K562 treated with DMSO at 1 percent for 48 hours (cell line): Measurements from ENCODE around the gene ZNF135. TPM values are rescaled to one million over a fixed set of nuclear protein-coding genes. Genes with fewer than 3 reads are reported as not detected.

Experiments
- total RNA-seq: library from RNA; unstranded; fragments of 300-600 nt; gene quantifications from 2 replicates; pipeline ENCODE4 v1.2.3, GENCODE V29; 2022; ENCODE audit warnings: low replicate concordance; ENCODE audit errors: extremely low read depth

Gene ZNF135
- not detected in 2 replicates for total RNA-seq

DNA sequence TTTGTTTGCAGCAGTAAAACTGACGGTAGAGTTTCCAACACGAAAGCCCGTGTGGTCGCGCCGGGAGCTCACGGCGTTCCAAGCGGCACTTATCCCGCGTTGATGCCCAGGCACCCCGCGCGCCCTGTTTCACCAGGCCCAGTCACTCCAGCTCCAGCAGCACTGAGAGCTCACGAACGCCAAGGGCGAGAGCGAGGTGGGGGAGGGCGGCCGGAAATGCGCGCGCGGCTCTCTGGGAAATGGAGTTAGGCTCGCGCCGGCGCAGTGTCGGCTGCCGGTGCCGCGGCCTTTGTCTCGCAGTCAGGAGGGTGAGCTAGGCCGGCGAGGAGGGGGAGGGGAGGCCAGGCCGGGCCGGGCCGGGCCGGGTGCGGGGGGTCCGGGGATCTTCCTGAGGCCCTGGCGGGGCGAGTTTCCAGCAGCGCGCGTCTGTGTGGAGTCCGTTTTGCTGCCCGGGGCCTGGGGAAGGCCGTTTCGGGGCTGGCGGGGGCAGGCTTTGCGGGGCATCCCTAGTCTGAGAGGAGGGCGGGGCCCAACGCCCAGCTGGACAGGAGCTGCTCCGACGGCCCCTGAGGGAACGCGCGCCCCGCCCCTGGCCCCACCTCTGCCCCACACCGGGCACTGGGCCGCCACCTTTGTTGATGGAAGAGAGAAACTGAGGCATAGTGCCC is at the start of gene ZNF135:
Gene ZNF135 (plus strand): TSS at position 280 of the 668 bp plus-strand sequence. CDS start 721 bp downstream, outside the sequence.

DNA sequence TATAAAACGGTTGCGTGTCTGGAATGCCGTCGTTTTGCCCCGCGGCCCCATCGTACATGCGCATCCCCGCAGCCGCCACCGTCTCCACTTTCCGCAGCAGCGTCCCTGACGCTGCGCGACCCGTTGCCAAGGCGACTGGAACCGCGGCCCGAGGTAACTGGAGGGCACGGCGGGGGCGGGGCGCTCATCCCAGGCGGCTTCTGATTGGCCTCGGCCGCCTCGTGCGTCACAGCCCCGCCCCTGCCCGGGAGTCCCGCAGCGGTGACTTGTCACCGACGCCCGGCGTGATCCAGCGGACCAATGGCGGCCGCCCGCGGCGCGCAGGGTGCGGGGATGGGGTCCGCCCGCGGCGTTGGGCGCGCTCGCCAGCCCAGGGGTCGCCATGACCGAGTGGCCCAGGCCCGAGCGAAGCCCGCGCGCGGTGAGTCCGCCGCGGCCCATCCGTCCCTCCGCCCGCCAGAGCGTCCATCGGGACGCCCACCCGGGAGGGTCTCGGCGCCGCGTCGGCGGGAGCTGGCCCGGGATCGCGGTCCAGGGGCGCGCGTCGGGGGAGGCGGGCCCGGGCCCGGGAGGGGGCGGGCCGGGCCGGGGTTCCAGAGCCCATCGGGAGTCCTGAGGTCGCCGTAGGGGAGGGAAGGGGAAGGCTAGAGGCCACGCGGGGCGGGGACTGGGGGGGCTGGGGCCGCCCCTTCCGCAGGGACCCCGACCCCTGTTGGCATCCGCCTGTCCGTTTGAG is 25.2 kb upstream of the ZNF135 start, which contains the start of gene ZSCAN1:
Gene ZSCAN1 (plus strand): TSS at position 285 of the 736 bp plus-strand sequence. CDS start 3,812 bp downstream, outside the sequence.

DNA sequence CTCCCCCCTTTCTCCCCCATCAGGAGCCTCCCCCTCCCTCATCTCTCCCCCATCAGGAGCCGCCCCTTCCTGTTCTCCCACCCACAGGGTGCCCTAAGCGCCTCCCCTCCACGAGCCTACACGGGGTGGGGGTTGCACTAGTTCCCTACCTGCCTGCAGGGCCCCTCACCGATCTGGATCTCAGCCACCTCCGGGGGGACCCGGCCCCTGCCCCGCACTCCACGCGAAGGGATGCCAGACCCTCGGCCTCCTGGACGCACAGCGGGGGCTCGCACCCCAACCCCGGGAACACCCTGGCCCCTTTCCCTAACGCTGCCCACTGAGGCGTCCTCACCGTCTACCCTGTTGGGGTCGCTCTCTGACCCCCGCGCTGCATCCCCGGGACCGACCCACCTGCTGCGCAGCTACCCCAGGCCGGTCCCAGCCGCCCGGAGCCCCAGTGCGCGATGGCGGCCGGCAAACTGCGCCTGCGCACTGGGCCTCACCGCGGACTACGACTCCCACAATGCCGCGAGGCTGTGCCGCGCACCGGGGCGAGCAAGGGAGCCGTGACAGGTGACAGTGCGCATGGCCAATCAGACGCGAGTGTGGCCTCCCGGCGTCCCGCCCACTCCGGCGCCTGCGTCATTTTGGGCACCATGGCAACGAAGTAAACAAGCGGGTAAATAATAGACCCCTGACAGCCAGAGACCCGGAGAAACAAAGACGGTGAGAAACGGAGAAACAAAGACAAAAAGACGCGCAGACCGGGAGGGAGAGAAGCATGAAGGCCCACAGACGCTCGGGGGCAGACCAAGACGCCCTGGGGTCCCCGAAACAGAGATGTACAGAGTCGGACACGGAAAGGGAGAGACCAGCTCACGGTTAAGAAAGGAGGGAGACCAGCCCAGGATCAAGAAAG is 38.9 kb downstream of the ZNF135 start, which contains the start of gene ZSCAN18:
Gene ZSCAN18 (minus strand): TSS at position 451 of the 901 bp plus-strand sequence. CDS start 7,964 bp downstream, outside the sequence.

Other genes with a start within 250 kb of the ZNF135 start
- not detected in 2 replicates for gene ZNF552, start 244.4 kb upstream of the ZNF135 start, total RNA-seq
- not detected in 2 replicates for gene ZNF587B, start 229.0 kb upstream of the ZNF135 start, total RNA-seq
- not detected in 2 replicates for gene ZNF587, start 209.4 kb upstream of the ZNF135 start, total RNA-seq
- gene ZNF814, start 170.2 kb upstream of the ZNF135 start, total RNA-seq: not detected in 2 replicates
- not detected in 2 replicates for gene ZNF417, start 142.7 kb upstream of the ZNF135 start, total RNA-seq
- not detected in 2 replicates for gene ZNF418, start 123.9 kb upstream of the ZNF135 start, total RNA-seq
- not detected in 2 replicates for gene ZNF256, start 111.6 kb upstream of the ZNF135 start, total RNA-seq
- gene C19orf18, start 84.7 kb upstream of the ZNF135 start, total RNA-seq: not detected in 2 replicates
- not detected in 2 replicates for gene ZNF606, start 56.5 kb upstream of the ZNF135 start, total RNA-seq
- gene ZSCAN1, start 25.3 kb upstream of the ZNF135 start, total RNA-seq: not detected in 2 replicates
- gene ZSCAN18, start 38.9 kb downstream of the ZNF135 start, total RNA-seq: not detected in 2 replicates
- gene ZNF329, start 91.5 kb downstream of the ZNF135 start, total RNA-seq: not detected in 2 replicates
- not detected in 2 replicates for gene ZNF274, start 123.8 kb downstream of the ZNF135 start, total RNA-seq
- gene ZNF544, start 169.6 kb downstream of the ZNF135 start, total RNA-seq: not detected in 2 replicates
- gene ZNF8, start 219.7 kb downstream of the ZNF135 start, total RNA-seq: not detected in 2 replicates
- not detected in 2 replicates for gene ERVK3-1, start 246.1 kb downstream of the ZNF135 start, total RNA-seq